ENCODE measurements around the gene SLC25A17.
"Not testable (repeated sequence)": the region's sequence is repeated elsewhere in the genome, so short reads cannot be mapped to it uniquely, and the experiment has no call there.

SLC25A17 gene

DNA sequence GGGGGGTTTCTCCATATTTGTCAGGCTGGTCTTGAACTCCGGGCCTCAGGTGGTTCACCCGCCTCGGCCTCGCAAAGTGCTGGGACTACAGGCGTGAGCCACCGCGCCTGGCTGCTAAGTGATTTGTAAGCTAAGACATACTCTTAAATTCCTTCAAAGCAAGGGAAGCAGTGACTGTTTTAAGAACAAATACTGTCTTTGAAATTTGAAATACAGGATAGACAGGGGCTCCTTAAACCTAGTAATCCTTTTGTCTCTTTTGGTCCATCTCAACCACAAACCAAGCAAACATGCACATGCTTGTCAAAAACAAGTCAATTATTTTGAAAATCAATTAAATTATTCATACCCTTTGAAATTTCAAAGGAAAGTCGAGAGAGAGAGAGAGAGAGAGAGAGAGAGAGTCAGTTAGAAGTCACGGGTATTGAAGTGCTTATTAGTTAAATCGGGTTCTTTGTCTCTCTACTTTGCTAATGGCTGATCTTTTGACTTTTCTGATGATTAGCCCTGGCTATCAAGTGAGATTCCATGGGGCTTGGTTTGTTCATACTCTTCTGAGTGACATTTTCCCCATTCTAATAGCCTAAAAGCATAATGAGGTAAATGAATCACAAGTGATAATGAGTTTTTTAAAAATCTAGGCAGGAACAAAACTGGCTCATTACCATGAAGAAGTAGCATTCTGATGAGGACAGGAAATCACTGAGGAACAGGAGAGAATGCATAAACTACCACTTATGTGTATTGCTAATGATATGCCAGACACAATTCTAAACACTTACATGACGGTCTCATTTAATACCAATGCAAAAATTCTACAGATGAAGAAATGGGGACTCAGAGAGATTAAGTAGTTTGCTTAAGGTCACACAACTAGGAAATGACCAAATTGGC is 91.8 kb downstream of the SLC25A17 start:
- no peaks in the 10 kb centered on the region for H3K36me3 Mint-ChIP-seq (ENCODE audit: low read depth)
- no peaks in the 10 kb centered on the region for H3K27me3 Mint-ChIP-seq (ENCODE audit: low read depth)
- H3K9me3 Mint-ChIP-seq = no peaks in the 10 kb centered on the region
- TF ChIP-seq, protein P1, sequence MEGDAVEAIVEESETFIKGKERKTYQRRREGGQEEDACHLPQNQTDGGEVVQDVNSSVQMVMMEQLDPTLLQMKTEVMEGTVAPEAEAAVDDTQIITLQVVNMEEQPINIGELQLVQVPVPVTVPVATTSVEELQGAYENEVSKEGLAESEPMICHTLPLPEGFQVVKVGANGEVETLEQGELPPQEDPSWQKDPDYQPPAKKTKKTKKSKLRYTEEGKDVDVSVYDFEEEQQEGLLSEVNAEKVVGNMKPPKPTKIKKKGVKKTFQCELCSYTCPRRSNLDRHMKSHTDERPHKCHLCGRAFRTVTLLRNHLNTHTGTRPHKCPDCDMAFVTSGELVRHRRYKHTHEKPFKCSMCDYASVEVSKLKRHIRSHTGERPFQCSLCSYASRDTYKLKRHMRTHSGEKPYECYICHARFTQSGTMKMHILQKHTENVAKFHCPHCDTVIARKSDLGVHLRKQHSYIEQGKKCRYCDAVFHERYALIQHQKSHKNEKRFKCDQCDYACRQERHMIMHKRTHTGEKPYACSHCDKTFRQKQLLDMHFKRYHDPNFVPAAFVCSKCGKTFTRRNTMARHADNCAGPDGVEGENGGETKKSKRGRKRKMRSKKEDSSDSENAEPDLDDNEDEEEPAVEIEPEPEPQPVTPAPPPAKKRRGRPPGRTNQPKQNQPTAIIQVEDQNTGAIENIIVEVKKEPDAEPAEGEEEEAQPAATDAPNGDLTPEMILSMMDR (IDR thresholded peaks at IDR 0.05; ENCODE audit: unreplicated experiment in 3 of 3) = no peak
- H3K4me3 Mint-ChIP-seq = no peak overlapping the region
- H3K27ac Mint-ChIP-seq = peak overlapping the region; percentile 48 to 75 (median 61)
- H3K4me1 Mint-ChIP-seq = peaks cover 28% of the 10 kb centered on the region

DNA sequence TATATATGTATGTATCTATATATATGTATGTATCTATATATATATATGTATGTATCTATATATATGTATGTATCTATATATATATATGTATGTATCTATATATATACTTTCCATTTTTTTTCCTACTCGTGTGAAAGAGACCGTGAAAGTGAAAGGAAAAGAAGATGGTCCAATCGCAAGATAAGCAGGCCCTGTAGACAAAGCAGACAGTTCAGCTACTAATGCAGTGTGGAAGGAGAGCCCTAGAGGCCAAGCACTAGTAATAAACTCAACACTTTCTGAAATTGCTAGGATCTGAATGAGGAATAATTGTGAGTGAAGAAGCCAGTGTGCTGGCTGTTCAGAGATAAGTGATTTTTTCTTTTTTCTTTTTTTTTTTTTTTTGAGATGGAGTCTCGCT is 92.6 kb downstream of the SLC25A17 start:
- peak overlapping the region; percentile 62 to 89 (median 75) for H3K27ac Mint-ChIP-seq
- no peaks in the 10 kb centered on the region for H3K36me3 Mint-ChIP-seq (ENCODE audit: low read depth)
- H3K4me3 Mint-ChIP-seq = peak overlapping the region in 1 of 3 experiments; percentile 55
- TF ChIP-seq, protein P1 (IDR thresholded peaks at IDR 0.05; ENCODE audit: unreplicated experiment in 3 of 3) = no peak
- H3K27me3 Mint-ChIP-seq (ENCODE audit: low read depth) = no peaks in the 10 kb centered on the region
- H3K4me1 Mint-ChIP-seq = peaks cover 29% of the 10 kb centered on the region
- H3K9me3 Mint-ChIP-seq = no peaks in the 10 kb centered on the region

DNA sequence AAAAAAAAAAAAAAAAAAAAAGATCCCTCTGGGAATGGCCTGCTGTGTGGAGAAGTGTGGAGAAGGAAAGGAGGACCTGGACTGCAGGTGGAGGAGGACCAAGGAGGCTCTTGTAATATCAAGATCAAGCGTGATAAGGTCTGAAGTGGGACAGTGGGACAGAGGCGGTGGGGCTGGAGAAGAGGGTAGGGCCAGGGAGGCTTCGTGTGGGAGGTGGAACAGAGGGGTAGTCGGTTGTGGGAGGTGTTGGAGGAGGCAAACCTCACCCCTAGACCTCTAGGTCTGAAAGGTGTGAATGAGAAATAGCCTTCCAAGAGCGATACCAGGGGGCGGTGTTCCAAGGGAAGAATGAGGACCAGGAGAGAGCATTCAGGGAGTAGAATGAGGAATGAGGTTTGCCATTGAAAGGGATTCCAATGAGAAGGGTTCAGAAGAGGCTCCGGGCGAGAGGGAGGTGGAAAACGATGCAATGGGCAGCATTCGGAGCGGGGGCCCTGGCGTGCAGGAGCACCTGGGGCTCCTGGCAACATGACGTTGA is 95.7 kb downstream of the SLC25A17 start:
- TF ChIP-seq, protein P1 (IDR thresholded peaks at IDR 0.05; ENCODE audit: unreplicated experiment in 3 of 3) = no peak
- no peaks in the 10 kb centered on the region for H3K9me3 Mint-ChIP-seq
- no peaks in the 10 kb centered on the region for H3K36me3 Mint-ChIP-seq (ENCODE audit: low read depth)
- peaks cover 9% of the 10 kb centered on the region for H3K27me3 Mint-ChIP-seq (ENCODE audit: low read depth)
- H3K4me1 Mint-ChIP-seq = peaks cover 35% of the 10 kb centered on the region
- H3K27ac Mint-ChIP-seq = no peak overlapping the region
- no peak overlapping the region for H3K4me3 Mint-ChIP-seq

DNA sequence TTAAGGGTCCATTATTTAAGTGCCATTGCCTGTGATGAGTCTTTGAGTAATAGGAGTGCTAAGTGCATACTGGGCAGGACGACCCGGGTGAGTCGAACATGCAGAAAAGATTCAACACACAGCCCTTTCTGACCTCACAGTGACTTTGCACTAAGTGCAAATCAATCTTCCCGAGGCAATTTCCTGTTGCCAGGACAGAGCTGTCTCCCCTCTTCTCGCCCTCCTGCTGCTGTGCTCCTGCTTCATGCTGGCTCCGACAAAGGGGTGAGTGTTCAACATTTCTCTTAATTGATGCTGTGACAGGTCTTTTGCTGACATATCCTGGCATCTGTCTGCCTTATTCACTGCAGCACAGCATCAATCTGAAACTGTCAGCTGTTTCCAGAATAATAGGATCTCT is 97.9 kb downstream of the SLC25A17 start:
- Mint-ChIP-seq H3K36me3 (ENCODE audit: low read depth) (no peaks in the 10 kb centered on the region), H3K4me1 (peaks cover 21% of the 10 kb centered on the region), H3K27ac (peak overlapping the region; percentile 65 to 78 (median 72)), H3K27me3 (ENCODE audit: low read depth) (peaks cover 14% of the 10 kb centered on the region), H3K4me3 (no peak overlapping the region), H3K9me3 (no peaks in the 10 kb centered on the region)
- TF ChIP-seq, protein P1 (IDR thresholded peaks at IDR 0.05; ENCODE audit: unreplicated experiment in 3 of 3) = no peak

DNA sequence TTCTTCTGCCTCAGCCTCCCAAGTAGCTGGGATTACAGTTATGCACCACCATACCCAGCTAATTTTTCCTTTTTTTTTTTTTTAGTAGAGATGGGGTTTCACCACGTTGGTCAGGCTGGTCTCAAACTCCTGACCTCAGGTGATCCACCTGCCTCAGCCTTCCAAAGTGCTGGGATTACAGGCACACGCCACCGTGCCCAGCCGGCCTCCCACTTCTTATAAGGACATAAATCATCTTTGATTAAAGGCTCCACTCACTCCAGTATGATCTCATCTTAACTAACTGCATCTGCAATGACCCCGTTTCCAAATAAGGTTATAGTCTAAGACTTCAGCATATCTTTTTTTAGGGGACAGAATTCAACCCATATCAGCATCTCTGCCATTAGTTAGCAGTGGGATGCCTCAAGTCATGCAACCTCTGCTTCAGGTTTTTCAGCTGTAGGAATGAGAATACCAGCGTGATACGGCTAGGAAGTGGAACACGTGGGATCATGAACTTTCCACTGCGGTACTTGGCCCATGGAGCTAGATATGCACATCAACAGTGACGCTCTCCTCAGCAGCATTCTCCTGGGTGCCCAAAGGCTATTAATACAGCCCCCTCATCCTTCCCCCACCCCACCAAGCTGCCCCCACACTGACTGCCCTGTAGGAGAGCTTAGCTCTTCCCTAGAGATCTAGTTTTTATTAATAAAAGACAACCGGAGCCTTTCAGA is 98.4 kb downstream of the SLC25A17 start:
- Mint-ChIP-seq H3K4me1 (peaks cover 21% of the 10 kb centered on the region), H3K9me3 (no peaks in the 10 kb centered on the region), H3K27ac (peak overlapping the region; percentile 65 to 78 (median 72)), H3K36me3 (ENCODE audit: low read depth) (no peaks in the 10 kb centered on the region), H3K4me3 (no peak overlapping the region), H3K27me3 (ENCODE audit: low read depth) (peaks cover 14% of the 10 kb centered on the region)
- TF ChIP-seq, protein P1 (IDR thresholded peaks at IDR 0.05; ENCODE audit: unreplicated experiment in 3 of 3) = no peak

DNA sequence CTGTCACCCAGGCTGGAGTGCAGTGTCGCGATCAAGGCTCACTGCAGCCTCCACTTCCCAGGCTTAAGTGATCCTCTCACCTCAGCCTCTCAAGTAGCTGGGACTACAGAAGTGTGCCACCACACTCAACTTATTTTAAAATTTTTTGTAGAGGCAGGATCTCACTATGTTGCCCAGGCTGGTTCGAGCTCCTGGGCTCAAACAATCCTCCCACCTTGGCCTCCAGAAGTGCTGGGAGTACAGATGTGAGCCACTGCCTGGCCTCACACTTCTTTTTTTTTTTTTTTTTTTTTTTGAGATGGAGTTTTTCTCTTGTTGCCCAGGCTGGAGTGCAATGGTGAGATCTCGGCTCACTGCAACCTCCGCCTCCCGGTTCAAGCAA is 99.0 kb downstream of the SLC25A17 start:
- not testable (repeated sequence) for H3K27ac Mint-ChIP-seq; H3K9me3 Mint-ChIP-seq; H3K36me3 Mint-ChIP-seq (ENCODE audit: low read depth); H3K4me3 Mint-ChIP-seq
- peaks cover 15% of the 10 kb centered on the region for H3K27me3 Mint-ChIP-seq (ENCODE audit: low read depth)
- peaks cover 21% of the 10 kb centered on the region for H3K4me1 Mint-ChIP-seq

All from nephron (organoid).